SW480 (cell line): ENCODE data around the gene PTPRQ.
"Not testable (repeated sequence)": the region's sequence is repeated elsewhere in the genome, so short reads cannot be mapped to it uniquely, and the experiment has no call there.

Source experiments
- DNase-seq: peaks from one replicate; pipeline ENCODE4 v3.0.0-alpha.2; 2016; ENCODE audit warnings: low spot score

The PTPRQ gene

DNA sequence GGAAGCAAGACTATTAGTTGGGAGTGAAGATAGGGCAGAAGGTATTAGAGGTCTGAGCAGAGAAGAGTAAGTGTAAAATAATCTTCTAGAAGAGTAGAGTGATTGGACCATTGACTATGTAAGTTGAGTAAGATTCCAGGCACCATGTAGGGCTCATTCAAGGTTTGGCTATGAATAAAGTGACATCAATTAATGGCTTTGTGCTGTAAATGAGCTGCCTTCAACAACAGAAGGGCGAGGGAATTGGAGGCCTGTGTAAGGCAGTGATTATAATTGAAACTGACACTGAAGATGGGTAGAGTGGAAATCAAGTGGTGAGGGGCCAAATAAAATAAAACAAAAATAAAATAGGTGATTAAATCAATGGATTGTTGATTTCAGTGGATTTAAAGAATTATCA lies 26.4 kb downstream of the PTPRQ start:
- no peak for DNase-seq

DNA sequence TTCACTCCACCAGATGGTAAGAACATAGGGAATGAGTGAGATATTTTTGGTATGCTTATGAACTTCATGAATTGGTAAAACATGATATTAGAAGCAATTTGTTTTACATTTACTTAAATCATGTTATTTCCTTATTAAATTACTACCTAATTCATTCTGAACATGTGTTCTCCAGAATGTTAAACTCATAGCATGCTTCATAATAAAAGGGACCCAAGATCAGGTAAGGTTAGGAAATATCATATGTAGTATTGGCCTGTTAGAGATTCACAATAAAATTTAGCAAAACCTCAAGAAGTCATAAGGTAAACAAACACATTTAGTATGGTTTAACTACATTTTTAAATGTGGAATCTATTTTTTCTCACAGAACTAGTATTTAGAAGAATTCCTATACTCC lies 28.2 kb downstream of the PTPRQ start:
- no peak for DNase-seq

DNA sequence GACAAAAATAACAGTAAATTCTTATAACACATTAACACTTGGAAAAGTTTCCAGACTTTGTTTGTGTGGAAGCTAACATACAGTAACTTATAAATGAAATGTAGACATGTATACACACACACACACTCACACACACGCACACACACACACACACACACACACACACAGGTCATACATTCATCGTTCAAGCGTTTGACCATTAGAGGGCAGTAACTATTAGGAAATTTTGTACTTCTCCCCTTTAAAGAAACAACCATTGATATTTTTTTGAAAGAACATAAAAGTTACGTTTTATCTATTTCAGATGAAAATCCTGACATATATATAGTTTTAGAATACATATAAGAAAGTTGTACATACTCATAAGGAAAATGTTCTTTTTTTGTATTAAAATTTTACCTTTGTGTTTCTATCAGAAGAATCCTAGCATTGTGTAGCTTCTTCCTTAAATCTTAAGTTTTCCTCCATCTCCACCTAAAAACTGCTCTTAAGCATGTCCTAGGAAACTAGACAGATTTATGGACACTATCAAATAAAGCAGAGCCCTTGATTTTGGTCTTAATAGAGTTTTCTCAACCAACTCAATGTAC lies 29.0 kb downstream of the PTPRQ start:
- DNase-seq = peak; percentile 42

- not testable (repeated sequence) for DNase-seq
These were observed 33.6 kb downstream of the PTPRQ start for GRCh38 chr12:80477521-80478145.

DNA sequence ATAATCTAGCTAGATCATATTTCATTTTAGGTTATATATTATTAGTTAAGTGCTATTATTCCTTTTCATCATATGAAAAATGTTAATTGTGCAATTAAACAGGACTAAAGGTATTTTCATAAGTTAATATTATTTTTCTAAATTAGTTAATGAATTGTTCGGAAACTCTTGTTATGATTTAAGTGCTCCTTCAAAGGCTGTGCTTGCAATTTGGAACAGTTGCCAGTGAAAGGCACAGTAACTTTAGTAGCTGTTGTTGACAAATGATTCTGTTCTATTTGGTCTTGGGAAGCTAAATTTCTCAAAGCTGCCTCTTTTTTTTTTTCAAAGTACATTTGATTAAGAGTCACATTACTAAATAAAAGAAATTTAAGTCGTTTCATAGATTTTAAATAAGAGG lies 40.7 kb downstream of the PTPRQ start:
- DNase-seq = no peak

DNA sequence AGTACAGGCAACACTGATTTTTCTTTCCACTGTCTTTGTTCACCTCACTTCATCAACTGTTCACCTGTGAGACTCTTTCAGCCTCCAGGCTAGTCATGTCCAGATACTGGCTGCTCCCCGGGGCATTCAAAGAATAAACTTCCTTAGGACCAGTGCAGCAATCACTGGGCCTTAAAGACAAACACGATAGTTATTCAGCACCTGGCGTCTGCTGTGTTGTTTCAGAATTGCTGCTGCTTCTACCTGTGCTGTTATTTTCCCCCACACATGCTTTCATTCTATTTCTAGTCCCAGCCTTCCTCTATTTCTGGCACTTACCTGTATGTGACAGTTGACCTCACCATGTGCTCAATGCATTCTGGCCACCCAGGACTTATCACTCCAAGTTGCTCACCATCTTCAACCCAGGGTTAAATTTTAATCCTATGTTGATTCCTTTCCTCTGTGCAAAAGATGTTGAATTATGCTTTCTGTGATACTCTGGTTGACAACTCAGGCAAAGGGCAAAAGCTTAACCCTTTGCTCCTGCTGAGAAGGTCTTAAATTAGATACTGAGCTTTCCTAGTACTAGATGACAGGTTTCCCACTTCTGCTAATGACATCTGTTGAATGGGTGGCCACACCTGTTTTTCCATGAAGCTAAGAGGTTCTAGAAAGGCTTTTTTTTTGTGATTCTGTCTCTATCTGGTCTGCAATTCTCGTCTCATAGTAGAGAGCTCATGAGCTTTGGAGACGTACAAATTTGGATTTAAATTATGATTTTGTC lies 41.4 kb downstream of the PTPRQ start:
- DNase-seq = no peak

- no peak for DNase-seq
These were observed 46.3 kb downstream of the PTPRQ start for GRCh38 chr12:80490329-80490728.

DNA sequence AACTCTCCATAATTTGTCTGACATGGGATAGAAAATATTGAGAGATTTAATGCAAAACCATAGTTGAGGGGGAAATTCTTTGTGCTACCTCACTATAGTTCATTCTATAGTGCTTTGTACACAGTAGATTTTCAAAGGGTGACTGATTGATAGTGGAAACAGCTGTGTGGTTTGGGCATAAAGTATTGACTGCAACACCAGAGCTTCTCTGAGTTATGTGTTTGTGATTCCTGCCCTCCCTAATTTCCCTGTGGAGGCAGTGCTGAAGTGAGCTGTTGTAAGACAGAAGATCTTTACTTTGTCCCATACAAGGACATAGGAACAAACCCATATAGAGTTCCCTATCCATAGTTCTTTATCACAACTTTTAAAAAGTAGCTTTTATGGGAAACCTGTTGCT lies 47.1 kb downstream of the PTPRQ start:
- DNase-seq = no peak

DNA sequence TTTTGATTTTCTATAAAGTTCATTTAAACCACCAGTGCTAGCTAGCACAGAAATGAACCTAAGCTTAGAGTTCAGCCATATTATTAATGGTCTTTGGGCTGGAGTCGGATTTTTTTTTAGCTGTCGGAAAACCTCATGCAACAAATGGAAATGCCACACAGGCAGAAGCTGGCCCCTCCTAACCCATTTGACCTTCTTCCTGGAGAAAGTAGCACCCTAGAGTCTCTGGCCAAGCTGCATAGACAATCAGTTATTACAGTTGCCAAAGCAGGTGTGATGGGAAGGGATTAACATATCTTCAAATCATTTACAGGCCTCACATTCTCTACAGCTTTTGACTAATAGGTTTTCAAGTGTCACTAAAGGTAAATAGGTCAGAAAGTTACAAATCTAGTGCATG lies 49.4 kb downstream of the PTPRQ start:
- no peak for DNase-seq

- no peak for DNase-seq
These were observed 50.8 kb downstream of the PTPRQ start for GRCh38 chr12:80494836-80495235.

GRCh38 chr12:80498059-80498728 lies 54.2 kb downstream of the PTPRQ start:
- no peak for DNase-seq

- no peak for DNase-seq
These were observed 60.5 kb downstream of the PTPRQ start for GRCh38 chr12:80504389-80505163.

DNA sequence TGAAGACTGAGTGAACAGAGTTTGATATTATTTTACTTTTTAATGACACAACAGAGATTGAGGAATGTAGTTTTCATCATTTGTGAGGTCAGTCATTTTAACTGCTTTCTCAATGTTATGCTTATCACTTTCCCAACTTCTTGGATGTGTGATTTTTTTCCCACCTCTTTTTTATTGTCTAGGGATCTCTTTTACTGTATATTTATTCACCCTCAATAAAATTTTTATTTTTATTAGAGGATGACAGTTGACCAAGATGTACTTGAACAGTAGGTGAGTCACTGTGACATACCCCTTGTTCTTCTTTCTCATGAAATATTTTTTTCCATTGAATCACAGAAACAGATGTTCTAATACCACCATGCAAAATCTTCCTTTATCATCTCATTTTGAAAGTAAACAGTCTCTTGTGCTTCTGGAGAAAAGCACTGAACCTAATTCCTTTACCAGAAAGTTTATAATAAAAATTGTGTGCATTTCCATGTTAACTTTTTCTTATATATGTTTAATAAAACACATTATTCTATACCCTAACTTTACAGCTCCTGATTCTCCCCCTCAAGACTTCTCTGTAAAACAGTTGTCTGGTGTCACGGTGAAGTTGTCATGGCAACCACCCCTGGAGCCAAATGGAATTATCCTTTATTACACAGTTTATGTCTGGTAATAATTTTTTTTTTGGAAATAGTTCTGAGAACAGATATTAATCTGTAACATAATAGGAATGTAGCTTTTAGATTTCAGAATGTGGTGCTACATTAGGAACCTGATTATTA lies 65.9 kb downstream of the PTPRQ start:
- no peak for DNase-seq

DNA sequence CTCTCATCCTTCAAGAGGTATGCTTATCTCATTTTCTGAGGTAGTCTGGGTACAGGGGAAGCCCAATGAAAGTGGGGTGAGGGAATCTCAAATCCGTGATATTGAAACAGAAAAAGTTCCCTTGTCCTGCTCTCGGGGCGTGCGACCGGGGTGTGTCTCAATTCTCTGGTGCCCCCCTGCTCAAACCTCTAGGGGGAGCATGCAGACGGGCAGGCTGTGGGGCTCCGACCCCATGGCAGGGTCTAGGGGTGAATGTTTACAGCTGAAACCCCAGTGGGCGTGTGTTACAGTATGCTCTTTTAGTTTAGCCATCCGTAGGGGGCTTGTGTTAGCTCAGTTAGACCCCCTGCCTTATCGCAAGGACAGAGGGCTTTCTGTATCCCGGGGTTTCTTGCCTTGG lies 68.7 kb downstream of the PTPRQ start:
- DNase-seq = no peak

DNA sequence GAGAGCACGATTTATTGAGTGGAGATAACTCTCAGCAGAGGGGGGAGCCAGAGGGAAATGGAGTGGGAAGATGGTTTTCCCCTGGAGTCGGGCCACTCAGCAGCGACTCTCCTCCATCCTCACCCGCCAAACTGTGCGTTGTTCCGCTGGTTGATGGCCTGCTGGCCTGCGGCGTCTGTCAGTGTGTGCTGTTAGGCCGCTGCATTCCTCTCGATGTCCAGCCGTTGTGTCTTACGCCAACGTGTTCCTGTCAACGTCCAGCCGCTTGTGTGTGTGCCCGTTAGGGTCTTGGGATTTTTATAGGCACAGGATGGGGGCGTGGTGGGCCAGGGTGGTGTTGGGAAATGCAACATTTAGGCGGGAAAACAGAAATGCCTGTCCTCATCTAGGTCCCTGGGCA lies 69.2 kb downstream of the PTPRQ start:
- DNase-seq = no peak

- DNase-seq = no peak
These were observed 73.6 kb downstream of the PTPRQ start for GRCh38 chr12:80517655-80518054.

- no peak for DNase-seq
These were observed 87.6 kb downstream of the PTPRQ start for GRCh38 chr12:80531646-80532045.

DNA sequence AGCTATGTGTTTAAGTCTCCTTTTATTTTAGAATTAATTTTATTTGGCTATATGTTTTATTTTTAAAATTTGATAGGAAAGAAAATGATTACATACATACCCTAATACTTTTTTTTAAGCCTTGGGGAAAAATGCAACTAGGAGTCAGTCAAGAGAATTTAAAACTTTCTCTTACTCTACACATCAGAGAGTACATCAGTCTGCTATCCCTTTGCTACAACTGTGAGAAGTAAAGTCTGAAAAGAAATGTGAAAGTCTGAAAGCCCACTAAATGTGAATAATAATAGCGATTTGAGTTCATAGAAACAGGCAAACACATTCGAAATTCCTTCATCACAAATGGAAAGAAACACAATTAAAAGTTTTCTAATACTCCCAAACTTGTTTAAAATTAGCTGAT lies 95.0 kb downstream of the PTPRQ start:
- no peak for DNase-seq

GRCh38 chr12:80549298-80549697 lies 105.3 kb downstream of the PTPRQ start:
- no peak for DNase-seq

- no peak for DNase-seq
These were observed 107.9 kb downstream of the PTPRQ start for GRCh38 chr12:80551897-80552296.

- peak; percentile 24 for DNase-seq
These were observed 109.3 kb downstream of the PTPRQ start for GRCh38 chr12:80553316-80553715.
